GM21619 (cell line): ENCODE measurements around the gene ZNF211.

Source experiments
- ATAC-seq: cut with Tn5 transposase; IDR thresholded peaks from one replicate; pipeline ENCODE4 v1.9.1; 2021; ENCODE audit not compliant: unreplicated experiment

The ZNF211 gene

DNA sequence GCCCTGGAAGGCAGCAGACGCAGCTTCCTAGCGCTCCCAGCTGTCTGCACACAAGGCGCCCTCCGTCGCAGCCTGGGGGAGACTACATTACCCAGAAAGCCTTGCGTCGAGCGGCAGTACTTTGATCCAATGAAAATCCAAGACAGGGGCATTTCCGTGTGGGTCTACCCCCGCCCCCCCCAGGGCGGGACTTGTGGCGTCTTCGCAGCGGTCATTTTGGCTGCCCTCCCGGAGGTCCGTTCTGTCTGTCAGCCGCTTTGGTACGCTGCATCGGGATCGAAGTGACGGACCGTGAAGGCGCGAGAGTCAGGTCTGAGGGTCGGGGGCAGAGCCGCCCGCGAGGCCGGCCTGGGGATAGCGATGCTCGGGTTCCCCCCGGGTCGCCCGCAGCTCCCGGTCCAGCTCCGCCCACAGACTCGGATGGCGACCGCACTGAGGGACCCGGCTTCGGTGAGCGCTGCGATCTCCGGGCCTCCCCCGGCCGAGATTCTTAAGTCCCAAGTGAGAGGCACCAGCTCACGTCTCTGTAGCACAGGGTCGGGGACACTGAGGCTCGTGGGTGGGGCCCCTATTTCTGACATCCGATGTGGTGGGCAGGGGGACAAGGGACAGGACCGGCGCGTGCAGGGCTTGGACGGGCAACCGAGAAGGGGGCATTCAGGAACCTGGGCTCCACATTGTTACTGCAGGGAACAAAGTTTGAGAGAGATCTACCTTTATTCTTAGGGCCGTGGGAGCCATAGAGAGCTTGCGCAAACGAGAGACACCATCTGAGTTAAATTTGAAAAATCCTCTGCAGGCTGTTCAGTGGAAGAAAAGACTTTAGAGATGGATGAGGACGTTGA is at the start of gene ZNF211:
ZNF211 (plus strand) TSS at position 182 of the 845 bp plus-strand sequence; CDS start at position 361, 179 bp downstream.
- ATAC-seq = peak; percentile 93

GRCh38 chr19:57583521-57584416 is 49.2 kb upstream of the ZNF211 start, which contains the start of gene ZIK1:
Gene ZIK1, plus strand, starts transcription at chr19:57584145. Its CDS starts 212 bp downstream, at chr19:57584357.
- ATAC-seq = peak; percentile 83

DNA sequence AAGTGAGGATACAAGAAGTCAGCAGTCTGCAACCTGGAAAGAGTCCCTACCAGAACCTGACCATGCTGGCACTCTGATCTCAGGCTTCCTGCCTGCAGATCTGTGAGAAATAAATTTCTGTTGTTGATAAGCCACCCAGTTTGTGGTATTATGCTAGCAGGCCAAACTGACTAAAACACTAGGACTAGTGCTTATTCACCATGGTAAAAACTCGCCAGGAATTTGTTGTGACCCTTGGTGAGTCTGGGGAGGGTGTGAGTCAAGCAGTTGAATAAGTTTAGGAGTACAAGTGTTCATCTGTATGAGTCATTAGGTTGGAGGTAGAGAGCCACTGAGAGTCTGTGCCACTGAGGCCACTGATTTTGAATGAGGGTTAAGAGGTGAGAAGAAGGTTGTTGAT is 45.4 kb upstream of the ZNF211 start:
- ATAC-seq = no peak

GRCh38 chr19:57599377-57599760 is 33.6 kb upstream of the ZNF211 start:
- peak; percentile 28 for ATAC-seq

- ATAC-seq = peak; percentile 95
Measured at GRCh38 chr19:57599761-57600383, 33.1 kb upstream of the ZNF211 start, which contains the start of gene ZNF530. Gene ZNF530, plus strand, starts transcription at chr19:57599885. Its CDS starts 4,461 bp downstream, at chr19:57604346.

- no peak for ATAC-seq
Measured at GRCh38 chr19:57606931-57607330, 26.0 kb upstream of the ZNF211 start.

- no peak for ATAC-seq
Measured at GRCh38 chr19:57611113-57611512, 21.9 kb upstream of the ZNF211 start.

DNA sequence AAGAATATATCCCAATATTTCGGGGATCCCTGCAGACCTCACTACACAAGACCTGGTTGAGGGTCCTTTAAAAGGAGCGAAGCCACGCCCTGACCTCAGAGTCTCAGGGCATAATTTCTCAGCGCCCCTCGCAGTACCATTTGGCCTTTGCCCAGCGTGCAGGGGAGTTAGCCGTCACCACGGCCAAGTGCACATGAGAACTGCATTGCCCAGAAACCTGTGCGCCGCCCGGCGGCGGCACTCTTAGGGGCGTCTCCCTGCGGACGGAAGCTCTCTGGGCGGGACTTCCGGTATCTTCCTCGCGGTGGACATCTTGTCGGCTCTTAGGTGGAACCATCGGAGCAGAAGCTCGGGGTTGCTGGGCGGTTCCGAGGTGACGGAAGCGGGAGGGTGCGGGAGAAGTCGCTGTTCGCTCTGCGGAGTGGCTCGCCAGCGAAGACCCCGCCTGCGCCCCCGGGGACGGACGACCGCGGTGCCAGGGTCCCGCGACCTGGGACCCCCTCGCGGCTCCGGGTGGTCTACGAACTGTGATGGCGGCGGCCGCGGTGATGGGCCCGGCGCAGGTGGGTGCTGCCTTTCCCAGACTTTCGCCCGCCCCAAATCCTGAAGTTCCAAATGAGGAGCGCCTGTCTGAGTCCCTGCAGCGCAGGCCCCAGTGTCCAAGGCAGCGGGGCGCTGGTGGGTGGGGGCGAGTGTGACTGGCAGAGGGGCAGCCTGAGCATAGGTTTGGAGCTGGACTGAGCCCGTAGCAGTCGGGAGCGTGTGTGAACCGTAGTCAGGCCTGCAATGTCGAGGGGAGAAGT is 18.8 kb upstream of the ZNF211 start, which contains the start of gene ZNF134:
ZNF134 (plus strand) TSS at position 302 of the 803 bp plus-strand sequence. CDS start 5,227 bp downstream, outside the sequence.
- ATAC-seq = peak; percentile 97

GRCh38 chr19:57615346-57615745 is 17.6 kb upstream of the ZNF211 start:
- no peak for ATAC-seq

DNA sequence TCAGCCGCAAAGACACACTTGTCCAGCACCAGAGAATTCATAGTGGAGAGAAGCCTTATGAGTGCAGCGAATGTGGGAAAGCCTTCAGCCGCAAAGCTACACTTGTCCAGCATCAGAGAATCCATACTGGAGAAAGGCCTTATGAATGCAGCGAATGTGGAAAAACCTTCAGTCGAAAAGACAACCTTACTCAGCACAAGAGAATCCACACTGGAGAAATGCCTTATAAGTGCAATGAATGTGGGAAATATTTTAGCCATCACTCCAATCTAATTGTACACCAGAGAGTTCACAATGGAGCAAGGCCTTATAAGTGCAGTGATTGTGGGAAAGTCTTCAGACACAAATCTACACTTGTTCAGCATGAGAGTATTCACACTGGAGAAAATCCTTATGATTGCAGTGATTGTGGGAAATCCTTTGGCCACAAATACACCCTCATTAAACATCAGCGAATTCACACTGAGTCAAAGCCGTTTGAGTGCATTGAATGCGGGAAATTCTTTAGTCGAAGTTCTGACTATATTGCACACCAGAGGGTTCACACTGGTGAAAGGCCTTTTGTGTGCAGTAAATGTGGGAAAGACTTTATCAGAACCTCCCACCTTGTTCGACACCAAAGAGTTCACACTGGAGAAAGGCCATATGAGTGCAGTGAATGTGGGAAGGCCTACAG is 12.2 kb upstream of the ZNF211 start:
- ATAC-seq = no peak

GRCh38 chr19:57623091-57623490 is 9.9 kb upstream of the ZNF211 start:
- ATAC-seq = no peak

GRCh38 chr19:57633832-57634131 is 814 bp downstream of the ZNF211 start:
- ATAC-seq = no peak

GRCh38 chr19:57637379-57637778 is 4.4 kb downstream of the ZNF211 start:
- ATAC-seq = no peak

DNA sequence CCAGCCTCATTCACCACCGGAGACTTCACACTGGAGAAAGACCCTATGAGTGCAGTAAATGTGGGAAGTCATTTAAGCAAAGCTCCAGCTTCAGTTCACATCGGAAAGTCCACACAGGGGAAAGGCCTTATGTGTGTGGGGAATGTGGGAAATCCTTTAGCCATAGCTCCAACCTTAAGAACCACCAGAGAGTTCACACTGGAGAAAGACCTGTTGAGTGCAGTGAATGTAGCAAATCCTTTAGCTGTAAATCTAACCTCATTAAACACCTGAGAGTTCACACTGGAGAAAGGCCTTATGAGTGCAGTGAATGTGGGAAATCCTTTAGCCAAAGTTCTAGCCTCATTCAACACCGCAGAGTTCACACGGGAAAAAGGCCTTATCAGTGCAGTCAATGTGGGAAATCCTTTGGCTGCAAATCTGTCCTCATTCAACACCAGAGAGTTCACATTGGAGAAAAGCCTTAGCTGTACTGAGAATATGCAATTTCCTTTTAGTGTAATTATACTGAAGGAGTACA is 8.8 kb downstream of the ZNF211 start:
- ATAC-seq = no peak

- no peak for ATAC-seq
Measured at GRCh38 chr19:57642396-57643046, 9.6 kb downstream of the ZNF211 start.

- ATAC-seq = no peak
Measured at GRCh38 chr19:57643734-57644133, 10.8 kb downstream of the ZNF211 start.

DNA sequence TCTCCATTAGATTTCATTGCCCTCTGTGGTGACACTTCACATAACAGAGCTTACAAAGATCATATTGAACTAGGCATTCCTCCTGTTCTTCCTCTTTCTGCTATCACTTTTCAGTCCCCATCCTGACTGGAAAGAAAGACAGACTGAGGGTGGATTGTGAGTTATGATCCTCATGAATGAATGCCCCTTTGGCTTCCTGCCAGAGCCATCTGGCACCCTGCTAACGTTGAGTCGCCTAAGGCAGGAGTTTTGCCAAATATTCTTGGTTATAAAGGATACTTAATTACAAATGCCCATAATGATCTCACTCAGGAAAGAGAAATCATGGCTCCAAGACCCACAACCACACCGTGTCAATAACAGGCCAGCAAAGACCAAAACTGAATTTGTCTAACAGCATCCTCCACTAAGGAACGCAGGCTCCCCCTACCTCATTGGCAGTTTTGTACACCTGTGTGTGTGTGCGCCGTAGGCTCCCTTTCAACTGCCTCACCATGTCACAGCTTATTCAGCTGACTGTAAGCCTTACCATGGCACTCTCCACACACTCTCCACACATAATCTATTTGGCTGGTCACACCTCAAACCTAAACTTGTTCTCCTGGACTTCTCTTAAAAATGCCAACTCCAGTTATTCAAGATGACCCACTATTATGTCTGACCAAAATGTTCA is 15.5 kb downstream of the ZNF211 start:
- no peak for ATAC-seq

DNA sequence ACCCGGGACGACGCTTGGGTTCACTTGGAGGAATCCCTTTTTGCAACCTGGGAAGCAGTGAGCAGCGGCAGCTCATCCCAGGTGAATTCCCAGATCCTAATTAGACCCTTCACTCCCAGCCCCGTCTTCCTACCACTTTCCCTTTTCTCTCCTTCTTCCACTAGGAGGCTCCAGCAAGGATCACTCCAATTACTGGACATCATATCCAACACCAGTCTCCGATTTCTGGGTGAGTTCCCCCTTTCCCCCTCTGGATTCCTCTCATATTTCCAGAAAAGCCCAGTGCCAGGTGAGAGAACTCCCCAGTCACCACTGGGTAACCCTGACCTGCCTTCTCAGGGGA is 18.7 kb downstream of the ZNF211 start:
- no peak for ATAC-seq

GRCh38 chr19:57653689-57654088 is 20.7 kb downstream of the ZNF211 start:
- ATAC-seq = no peak
